Measurements from ENCODE around the gene CNKSR2.

The CNKSR2 gene

DNA sequence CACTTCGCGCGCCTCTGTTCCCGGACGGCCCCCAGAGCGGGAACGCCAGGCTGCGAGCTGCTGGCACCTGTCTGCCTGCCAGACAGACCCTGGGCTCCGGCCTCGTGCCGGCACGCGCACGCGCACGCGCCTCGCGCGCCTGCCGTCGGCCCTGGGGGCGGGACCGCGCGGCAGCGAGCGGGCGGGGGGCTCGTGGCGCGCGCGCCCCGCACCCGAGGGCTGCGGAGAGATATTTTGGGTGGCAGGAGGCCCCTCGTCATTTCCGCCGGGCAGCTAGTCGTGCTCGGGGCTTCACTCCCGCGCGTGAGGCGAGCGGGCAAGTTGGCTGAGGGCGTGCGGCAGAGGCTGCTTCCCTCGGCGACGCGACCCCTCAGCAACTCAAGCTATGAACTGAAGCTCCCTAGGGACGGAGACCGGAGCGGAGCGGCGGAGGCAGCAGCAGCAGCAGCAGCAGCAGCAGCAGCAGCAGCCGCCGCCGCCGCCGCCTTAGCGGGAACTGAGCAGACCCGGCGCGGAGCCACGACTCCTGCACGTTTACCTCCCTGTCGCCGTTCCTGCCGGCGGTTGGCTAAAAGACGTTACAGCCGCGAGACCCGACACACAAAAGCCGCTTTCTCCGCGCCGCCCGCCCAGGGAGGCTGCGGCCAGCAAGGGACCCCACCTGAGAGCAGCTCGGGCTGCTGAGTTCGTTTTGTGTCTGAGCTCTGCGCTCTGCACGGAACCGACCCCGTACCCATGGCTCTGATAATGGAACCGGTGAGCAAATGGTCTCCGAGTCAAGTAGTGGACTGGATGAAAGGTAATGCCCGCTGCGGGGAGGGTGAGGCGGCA is at the start of gene CNKSR2:
TSS of gene CNKSR2 (plus strand) at position 256 of the 831 bp plus-strand sequence. CDS start at position 736, 480 bp downstream.
- peak in 1 of 2 donors; percentile 51 for DNase-seq (ENCODE audit: extremely low read depth in 1 of 2, low read depth in 1 of 2)

GRCh38 chrX:21354725-21355124 is 19.5 kb upstream of the CNKSR2 start:
- DNase-seq (ENCODE audit: extremely low read depth in 1 of 2, low read depth in 1 of 2): no peak

DNA sequence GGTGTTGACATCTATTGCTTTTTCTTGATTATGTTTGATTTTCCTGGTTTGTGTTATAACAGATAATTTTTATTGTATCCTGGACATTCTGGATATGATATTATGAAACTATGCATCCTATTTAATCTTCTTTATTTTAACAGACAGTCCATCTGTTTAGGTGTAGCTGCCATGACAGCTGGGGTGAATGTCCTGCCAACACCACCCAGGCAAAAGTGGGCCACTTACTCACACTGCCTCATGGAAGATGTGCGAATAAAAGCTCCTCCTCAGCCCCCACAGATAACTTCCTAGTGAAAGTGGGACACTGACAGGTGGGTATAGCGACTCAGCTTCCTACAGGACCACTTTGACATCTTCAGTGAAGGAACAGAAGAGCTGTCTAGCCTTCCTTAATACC is 18.4 kb upstream of the CNKSR2 start:
- DNase-seq (ENCODE audit: extremely low read depth in 1 of 2, low read depth in 1 of 2): no peak

DNA sequence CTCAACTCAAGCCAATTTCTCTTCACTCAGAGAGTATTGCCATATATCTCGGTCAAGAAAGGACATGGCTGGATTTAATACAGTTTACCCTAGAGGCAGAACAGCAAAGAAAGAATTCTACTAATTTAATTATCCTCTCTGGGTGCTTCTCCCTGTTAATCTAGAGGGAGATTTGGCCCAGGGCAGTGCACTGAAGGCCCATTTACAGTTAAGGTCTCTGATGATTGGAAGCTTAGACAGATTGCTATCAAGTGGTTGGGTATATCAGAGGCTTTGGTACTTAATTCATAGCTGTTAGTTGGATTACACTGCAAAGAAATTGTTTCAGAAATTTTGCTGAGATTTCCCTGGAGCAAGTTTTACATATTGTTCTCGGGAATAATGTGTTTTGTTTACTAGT is 4.6 kb upstream of the CNKSR2 start:
- no peak for DNase-seq (ENCODE audit: extremely low read depth in 1 of 2, low read depth in 1 of 2)

DNA sequence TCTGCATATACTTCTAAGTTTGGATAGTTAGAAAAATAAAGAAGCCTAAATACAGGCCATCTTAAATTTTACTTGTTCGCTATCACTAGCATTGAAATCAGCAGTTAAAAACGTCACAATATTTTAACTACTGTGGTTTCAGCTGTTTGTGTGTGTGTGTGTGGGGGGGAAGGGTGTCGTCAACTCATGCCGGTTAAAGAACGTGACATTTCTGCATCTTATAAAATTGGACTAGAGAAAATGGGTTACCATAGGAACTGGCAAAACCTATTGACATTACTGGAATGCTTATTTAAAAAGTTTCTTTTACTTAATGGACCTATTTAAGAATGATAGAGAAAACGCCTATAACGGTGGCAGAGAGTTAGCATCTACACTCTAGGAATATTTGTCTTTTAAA is 1.2 kb upstream of the CNKSR2 start:
- DNase-seq (ENCODE audit: extremely low read depth in 1 of 2, low read depth in 1 of 2): no peak

- no peak for DNase-seq (ENCODE audit: extremely low read depth in 1 of 2, low read depth in 1 of 2)
Measured at GRCh38 chrX:21373637-21374162, 518 bp upstream of the CNKSR2 start.

- no peak for DNase-seq (ENCODE audit: extremely low read depth in 1 of 2, low read depth in 1 of 2)
Measured at GRCh38 chrX:21374994-21375707, 933 bp downstream of the CNKSR2 start.

DNA sequence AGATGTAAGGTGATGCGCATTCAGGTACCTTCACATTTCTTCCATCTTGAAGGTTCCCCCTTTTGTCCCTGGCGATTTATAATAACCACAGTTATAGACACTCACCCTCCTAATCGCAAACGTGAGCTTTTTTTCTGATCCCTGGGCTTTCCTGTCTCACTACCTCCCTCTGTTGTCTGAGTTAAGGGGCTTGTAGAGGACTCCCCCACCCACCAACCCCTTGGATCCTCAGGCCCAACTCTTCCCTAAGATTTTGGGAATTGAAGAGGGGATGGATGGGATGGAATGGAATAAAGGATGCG is 1.4 kb downstream of the CNKSR2 start:
- DNase-seq (ENCODE audit: extremely low read depth in 1 of 2, low read depth in 1 of 2): no peak

DNA sequence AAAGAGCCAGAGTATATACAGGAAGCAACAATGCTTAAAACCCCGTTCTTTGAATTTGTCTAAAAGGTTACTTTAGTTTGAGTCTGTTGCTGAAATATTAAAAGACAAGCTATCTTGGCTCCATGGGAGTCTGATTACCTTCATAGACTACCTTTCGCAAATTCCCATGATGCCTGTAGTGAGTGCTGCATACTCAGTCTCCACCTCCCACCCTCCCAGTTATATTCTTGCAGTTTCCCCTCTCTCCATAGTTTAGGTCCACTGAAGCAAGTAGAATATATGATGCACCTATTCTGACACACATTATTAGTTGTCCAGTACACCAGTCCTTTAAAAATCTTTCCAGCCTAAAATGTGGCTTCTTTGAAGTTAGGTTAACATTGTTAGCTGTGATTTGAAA is 2.4 kb downstream of the CNKSR2 start:
- DNase-seq (ENCODE audit: extremely low read depth in 1 of 2, low read depth in 1 of 2): no peak

GRCh38 chrX:21379991-21380390 is 5.8 kb downstream of the CNKSR2 start:
- no peak for DNase-seq (ENCODE audit: extremely low read depth in 1 of 2, low read depth in 1 of 2)

- no peak for DNase-seq (ENCODE audit: extremely low read depth in 1 of 2, low read depth in 1 of 2)
Measured at GRCh38 chrX:21382715-21383114, 8.5 kb downstream of the CNKSR2 start.

DNA sequence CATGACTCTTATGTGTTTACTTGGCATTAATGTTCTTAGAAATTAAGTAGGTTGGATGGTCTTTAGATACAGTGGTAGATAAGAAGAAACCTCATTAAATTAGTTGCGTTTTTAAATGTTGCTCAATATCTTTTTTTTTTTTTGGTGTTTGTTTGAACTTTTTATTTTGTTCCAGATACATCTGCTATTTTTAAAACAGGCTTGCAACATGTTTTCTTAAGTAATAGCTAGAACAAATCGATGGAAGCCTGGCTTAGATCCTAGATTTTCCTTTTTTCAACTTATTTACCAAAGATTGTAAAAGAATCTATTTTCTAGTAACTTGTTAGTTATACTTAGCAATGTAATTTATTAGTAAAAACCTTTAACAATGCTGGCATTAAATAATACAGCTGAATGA is 9.3 kb downstream of the CNKSR2 start:
- no peak for DNase-seq (ENCODE audit: extremely low read depth in 1 of 2, low read depth in 1 of 2)

- no peak for DNase-seq (ENCODE audit: extremely low read depth in 1 of 2, low read depth in 1 of 2)
Measured at GRCh38 chrX:21384178-21384577, 10.0 kb downstream of the CNKSR2 start.

DNA sequence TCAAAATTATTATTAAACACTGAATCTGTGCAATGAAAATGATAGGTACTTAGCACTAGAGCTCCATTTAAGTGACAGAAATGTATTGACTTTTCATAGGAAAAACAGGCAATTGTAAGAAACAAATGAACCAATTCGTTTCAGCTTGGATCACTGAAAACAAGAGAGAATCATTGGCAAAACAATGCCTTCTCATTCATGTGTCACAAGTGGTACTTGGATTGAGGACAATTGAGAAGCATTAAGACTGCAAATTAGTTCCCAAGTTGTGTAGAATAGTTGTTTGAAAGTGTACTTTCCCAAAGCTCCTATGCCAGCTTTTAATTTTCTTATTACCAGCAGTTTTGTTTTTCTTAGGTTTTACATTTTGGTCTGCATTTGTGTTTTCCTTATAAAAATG is 20.6 kb downstream of the CNKSR2 start:
- no peak for DNase-seq (ENCODE audit: extremely low read depth in 1 of 2, low read depth in 1 of 2)

- DNase-seq (ENCODE audit: extremely low read depth in 1 of 2, low read depth in 1 of 2): no peak
Measured at GRCh38 chrX:21398426-21398825, 24.2 kb downstream of the CNKSR2 start.

- no peak for DNase-seq (ENCODE audit: extremely low read depth in 1 of 2, low read depth in 1 of 2)
Measured at GRCh38 chrX:21400408-21401121, 26.3 kb downstream of the CNKSR2 start.

GRCh38 chrX:21408307-21408706 is 34.1 kb downstream of the CNKSR2 start:
- DNase-seq (ENCODE audit: extremely low read depth in 1 of 2, low read depth in 1 of 2): no peak

DNA sequence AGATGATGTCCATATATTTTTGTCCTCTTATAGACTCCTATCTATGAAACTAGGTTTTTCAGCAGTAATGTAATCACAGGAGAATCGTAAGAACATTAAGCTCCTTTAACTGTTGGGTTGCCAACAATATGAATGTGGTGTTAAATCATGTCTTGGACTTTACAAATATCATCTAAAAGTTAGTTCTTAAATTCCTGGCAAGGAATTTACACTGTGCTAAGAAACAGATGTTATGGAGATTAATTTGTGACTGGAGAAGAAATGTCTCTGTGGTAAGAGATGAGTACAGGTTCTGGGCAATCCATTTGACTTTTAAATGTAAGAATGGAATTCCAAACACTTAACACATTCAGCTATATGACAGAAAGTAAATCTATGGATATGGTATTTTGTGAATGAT is 34.6 kb downstream of the CNKSR2 start:
- DNase-seq (ENCODE audit: extremely low read depth in 1 of 2, low read depth in 1 of 2): no peak

DNA sequence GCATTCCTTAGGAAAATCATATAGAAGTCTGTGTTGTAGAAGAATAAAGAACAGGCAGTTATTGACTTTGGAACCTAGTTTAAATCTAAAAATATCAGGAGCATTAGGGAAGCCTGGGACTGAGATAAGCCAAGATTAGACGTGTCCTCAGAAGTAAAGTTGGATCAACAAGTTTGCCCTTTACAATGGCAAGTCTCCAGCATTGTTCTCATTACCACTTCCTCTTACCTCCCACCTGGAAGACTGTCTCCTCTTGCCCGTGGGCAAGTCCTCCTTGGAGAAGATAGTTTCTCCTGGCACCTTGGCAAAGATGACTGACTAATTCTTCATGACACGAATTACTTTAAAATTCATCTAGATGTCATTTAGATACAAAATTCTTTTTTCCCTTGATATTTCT is 37.8 kb downstream of the CNKSR2 start:
- DNase-seq (ENCODE audit: extremely low read depth in 1 of 2, low read depth in 1 of 2): no peak

DNA sequence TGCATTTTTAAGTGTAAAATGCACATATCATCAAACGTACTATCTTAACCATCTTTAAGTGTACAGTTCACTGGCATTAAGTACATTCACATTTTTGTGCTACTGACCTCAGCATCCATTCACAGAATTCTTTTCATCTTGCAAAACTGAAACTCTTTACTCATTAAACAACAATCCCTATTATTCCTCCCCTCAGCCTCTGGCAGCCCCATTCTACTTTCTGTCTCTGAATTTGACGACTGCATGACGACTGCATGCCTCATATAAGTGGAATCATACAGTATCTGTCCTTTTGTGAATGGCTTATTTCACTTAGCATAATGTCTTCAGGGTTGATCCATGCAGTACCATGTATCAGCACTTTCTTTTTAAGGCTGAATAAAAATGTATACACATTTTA is 38.7 kb downstream of the CNKSR2 start:
- no peak for DNase-seq (ENCODE audit: extremely low read depth in 1 of 2, low read depth in 1 of 2)

GRCh38 chrX:21427086-21427485 is 52.9 kb downstream of the CNKSR2 start:
- no peak for DNase-seq (ENCODE audit: extremely low read depth in 1 of 2, low read depth in 1 of 2)

DNA sequence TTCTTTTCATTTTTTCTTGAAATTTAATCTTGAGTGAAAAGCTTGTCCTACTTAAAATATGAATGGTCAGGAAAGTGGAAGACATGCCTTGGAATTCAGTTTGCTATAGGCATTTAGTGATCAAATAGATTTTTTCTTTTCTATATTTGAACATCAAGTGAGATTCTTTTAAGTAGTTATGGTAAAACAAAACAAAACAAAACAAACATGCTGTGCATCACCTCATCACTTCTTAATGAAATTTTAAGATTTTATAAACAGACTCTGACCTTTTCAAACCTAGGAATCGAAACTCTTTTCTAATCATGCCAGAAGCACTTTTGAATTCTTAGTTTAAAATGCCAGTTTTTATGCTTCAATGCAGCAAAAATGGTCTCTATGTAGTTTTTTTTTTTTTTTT is 62.8 kb downstream of the CNKSR2 start:
- DNase-seq (ENCODE audit: extremely low read depth in 1 of 2, low read depth in 1 of 2): no peak

All from activated CD8-positive, alpha-beta memory T cell treated with anti-CD3 and anti-CD28 coated beads for 1 hour (primary cell).